GM23248 (cell line): Measurements from ENCODE around the gene TENT5C.

ENCODE experiments used
- EZH2 ChIP-seq: fragments of 200-600 bp; sonication (generic); IDR thresholded peaks from 2 replicates; pipeline ENCODE4 v1.6.1; 2018; ENCODE audit warnings: antibody characterized with exemption, mild to moderate bottlenecking; ENCODE audit not compliant: insufficient read depth, poor library complexity, severe bottlenecking
- EZH2phosphoT487 ChIP-seq: fragments of 200-600 bp; sonication (generic); IDR thresholded peaks from 2 replicates; pipeline ENCODE4 v1.6.1; 2018; ENCODE audit warnings: antibody characterized with exemption, moderate library complexity, mild to moderate bottlenecking, low read depth; ENCODE audit not compliant: insufficient read depth

DNA sequence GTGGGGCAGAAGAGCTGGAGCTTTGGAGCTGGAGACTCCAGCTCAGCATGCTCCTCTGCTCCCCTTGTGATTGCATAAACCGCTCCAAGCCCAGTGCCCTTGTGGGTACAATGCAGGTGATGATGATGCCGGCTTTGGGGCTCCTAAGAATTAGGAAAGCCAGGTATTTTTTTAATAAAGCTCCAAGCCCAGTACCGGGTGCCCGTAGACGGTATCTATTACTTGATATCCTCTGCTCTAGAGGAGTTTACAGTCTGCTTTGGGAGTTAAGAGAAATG lies 27.2 kb downstream of the TENT5C start:
- TF ChIP-seq EZH2phosphoT487 = no peak
- no peak for TF ChIP-seq EZH2
